ENCODE data around the gene PLD3.

DNA sequence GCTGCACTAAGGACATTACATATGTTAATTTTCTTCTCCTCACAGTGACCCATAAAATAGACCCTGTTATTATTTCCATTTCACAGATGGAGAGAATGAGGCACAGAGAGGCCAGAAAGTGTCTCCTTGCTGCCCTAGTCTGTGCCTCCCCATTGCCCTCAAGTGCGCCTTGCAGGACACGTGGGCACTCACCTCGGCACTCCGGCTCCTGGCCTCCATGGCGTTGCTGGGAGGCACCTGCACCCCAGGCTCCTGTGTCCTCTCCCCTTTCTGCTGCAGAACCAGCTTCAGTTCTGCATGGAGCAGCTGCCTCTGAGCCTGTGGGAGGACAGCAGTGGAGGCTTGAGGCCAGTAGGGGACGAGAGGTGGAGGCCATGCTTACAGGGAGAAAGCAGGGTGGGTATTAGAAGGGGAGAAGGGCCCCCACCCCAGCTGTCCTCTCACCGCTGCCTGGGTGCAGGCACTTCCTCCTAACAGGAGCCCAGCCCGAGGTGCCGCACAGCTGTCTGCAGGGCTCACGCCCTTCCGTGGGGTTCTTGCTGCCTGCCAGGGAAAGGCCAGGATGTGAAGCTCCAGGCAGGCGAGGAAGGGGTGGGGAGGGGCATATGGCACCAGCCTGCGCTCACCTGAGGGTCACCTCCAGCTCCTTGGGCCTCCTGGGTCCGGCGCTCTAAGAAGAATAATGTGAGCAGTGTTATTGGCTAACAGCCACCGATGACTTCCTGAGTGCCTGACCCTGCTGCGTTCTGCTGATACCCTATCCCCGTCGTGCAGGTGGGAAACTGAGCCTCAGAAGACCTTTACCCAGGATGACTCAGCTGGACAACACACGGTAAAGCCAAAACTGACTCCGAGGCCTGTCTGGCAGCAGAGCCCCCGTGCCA, 59.5 kb downstream of the PLD3 start:
- TF ChIP-seq POLR2A (IDR thresholded peaks at IDR 0.05; ENCODE audit: extremely low read depth, insufficient read length), result no peak
- TF ChIP-seq, protein P1, sequence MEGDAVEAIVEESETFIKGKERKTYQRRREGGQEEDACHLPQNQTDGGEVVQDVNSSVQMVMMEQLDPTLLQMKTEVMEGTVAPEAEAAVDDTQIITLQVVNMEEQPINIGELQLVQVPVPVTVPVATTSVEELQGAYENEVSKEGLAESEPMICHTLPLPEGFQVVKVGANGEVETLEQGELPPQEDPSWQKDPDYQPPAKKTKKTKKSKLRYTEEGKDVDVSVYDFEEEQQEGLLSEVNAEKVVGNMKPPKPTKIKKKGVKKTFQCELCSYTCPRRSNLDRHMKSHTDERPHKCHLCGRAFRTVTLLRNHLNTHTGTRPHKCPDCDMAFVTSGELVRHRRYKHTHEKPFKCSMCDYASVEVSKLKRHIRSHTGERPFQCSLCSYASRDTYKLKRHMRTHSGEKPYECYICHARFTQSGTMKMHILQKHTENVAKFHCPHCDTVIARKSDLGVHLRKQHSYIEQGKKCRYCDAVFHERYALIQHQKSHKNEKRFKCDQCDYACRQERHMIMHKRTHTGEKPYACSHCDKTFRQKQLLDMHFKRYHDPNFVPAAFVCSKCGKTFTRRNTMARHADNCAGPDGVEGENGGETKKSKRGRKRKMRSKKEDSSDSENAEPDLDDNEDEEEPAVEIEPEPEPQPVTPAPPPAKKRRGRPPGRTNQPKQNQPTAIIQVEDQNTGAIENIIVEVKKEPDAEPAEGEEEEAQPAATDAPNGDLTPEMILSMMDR (IDR thresholded peaks at IDR 0.05; ENCODE audit: low read depth, low read length), result no peak
- TF ChIP-seq, protein P2, sequence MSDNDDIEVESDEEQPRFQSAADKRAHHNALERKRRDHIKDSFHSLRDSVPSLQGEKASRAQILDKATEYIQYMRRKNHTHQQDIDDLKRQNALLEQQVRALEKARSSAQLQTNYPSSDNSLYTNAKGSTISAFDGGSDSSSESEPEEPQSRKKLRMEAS (IDR thresholded peaks at IDR 0.05; ENCODE audit: low read depth, low read length), result no peak
